NT2/D1 (cell line): ENCODE measurements around the gene ST8SIA6.

ENCODE experiments used
- DNase-seq: peaks from one replicate; pipeline ENCODE4 v3.0.0-alpha.2; 2011; ENCODE audit warnings: low read depth, low spot score
- H3K27me3 ChIP-seq: 2 replicates; pipeline ENCODE4 v1.6.0; 2011; ENCODE audit warnings: mild to moderate bottlenecking; ENCODE audit not compliant: insufficient read length, insufficient read depth
- H3K36me3 ChIP-seq: 2 replicates; pipeline ENCODE4 v1.6.1; 2011; ENCODE audit warnings: mild to moderate bottlenecking, low read length, mixed read lengths; ENCODE audit not compliant: insufficient read depth, insufficient read length
- H3K4me1 ChIP-seq: 2 replicates; pipeline ENCODE4 v1.5.1; 2011; ENCODE audit not compliant: insufficient read depth, insufficient read length
- H3K4me3 ChIP-seq: 2 replicates; pipeline ENCODE4 v1.5.1; 2011; ENCODE audit warnings: low read depth; ENCODE audit not compliant: insufficient read length
- H3K9ac ChIP-seq: 2 replicates; pipeline ENCODE4 v1.6.0; 2011; ENCODE audit warnings: low read depth; ENCODE audit not compliant: insufficient read length
- H3K9me3 ChIP-seq: 2 replicates; pipeline ENCODE4 v1.5.1; 2011; ENCODE audit warnings: mild to moderate bottlenecking, low read length; ENCODE audit not compliant: insufficient read depth
- SUZ12 ChIP-seq: IDR thresholded peaks from 2 replicates; pipeline ENCODE4 v1.6.1; 2011; ENCODE audit not compliant: insufficient read length, insufficient read depth; ENCODE audit errors: extremely low read depth
- YY1 ChIP-seq: IDR thresholded peaks from 2 replicates; pipeline ENCODE4 v1.6.1; 2011; ENCODE audit not compliant: insufficient read length, insufficient read depth
- ZNF274 ChIP-seq: IDR thresholded peaks from 2 replicates; pipeline ENCODE4 v1.6.1; 2011; ENCODE audit warnings: mild to moderate bottlenecking, low read depth, low read length

Gene ST8SIA6

GRCh38 chr10:17290226-17290625 is 164.2 kb downstream of the ST8SIA6 start:
- H3K9me3 ChIP-seq = no peaks in the 10 kb centered on the region
- H3K27me3 ChIP-seq = no peaks in the 10 kb centered on the region
- no peaks in the 10 kb centered on the region for H3K36me3 ChIP-seq
- no peak overlapping the region for H3K9ac ChIP-seq
- no peak for DNase-seq
- H3K4me3 ChIP-seq = no peak overlapping the region
- no peaks in the 10 kb centered on the region for H3K4me1 ChIP-seq
- TF ChIP-seq SUZ12 (no peak), ZNF274 (no peak), YY1 (no peak)

GRCh38 chr10:17289763-17290162 is 164.6 kb downstream of the ST8SIA6 start:
- H3K27me3 ChIP-seq = no peaks in the 10 kb centered on the region
- no peak overlapping the region for H3K9ac ChIP-seq
- H3K4me1 ChIP-seq = no peaks in the 10 kb centered on the region
- H3K9me3 ChIP-seq = no peaks in the 10 kb centered on the region
- H3K36me3 ChIP-seq = no peaks in the 10 kb centered on the region
- DNase-seq = no peak
- H3K4me3 ChIP-seq = no peak overlapping the region
- TF ChIP-seq SUZ12 = no peak
- TF ChIP-seq ZNF274 = no peak
- no peak for TF ChIP-seq YY1

GRCh38 chr10:17286562-17287550 is 167.5 kb downstream of the ST8SIA6 start:
- Histone ChIP-seq H3K27me3 (no peaks in the 10 kb centered on the region), H3K4me1 (no peaks in the 10 kb centered on the region), H3K36me3 (no peaks in the 10 kb centered on the region), H3K4me3 (no peak overlapping the region), H3K9me3 (peaks cover 10% of the 10 kb centered on the region; the same call in 1 of the 2 replicates), H3K9ac (no peak overlapping the region)
- TF ChIP-seq ZNF274 (no peak), SUZ12 (no peak), YY1 (no peak)
- DNase-seq = no peak

GRCh38 chr10:17282311-17282710 is 172.1 kb downstream of the ST8SIA6 start:
- H3K36me3 ChIP-seq = no peaks in the 10 kb centered on the region
- TF ChIP-seq SUZ12 (no peak), YY1 (no peak), ZNF274 (no peak)
- no peak for DNase-seq
- no peak overlapping the region for H3K4me3 ChIP-seq
- peaks cover 22% of the 10 kb centered on the region for H3K9me3 ChIP-seq
- no peaks in the 10 kb centered on the region for H3K4me1 ChIP-seq
- H3K27me3 ChIP-seq = no peaks in the 10 kb centered on the region
- H3K9ac ChIP-seq = no peak overlapping the region

GRCh38 chr10:17278607-17279240 is 175.7 kb downstream of the ST8SIA6 start:
- Histone ChIP-seq H3K27me3 (no peaks in the 10 kb centered on the region), H3K9ac (no peak overlapping the region), H3K9me3 (peaks cover 43% of the 10 kb centered on the region), H3K4me3 (no peak overlapping the region), H3K36me3 (no peaks in the 10 kb centered on the region), H3K4me1 (no peaks in the 10 kb centered on the region)
- DNase-seq = no peak
- TF ChIP-seq YY1 (no peak), ZNF274 (no peak), SUZ12 (no peak)

- H3K9ac ChIP-seq = no peak overlapping the region
- peaks cover 33% of the 10 kb centered on the region for H3K9me3 ChIP-seq
- H3K27me3 ChIP-seq = no peaks in the 10 kb centered on the region
- H3K4me3 ChIP-seq = no peak overlapping the region
- DNase-seq = no peak
- no peaks in the 10 kb centered on the region for H3K36me3 ChIP-seq
- TF ChIP-seq SUZ12 = no peak
- TF ChIP-seq ZNF274 = no peak
- no peak for TF ChIP-seq YY1
- no peaks in the 10 kb centered on the region for H3K4me1 ChIP-seq
Observed at GRCh38 chr10:17276756-17277424, 177.5 kb downstream of the ST8SIA6 start.

GRCh38 chr10:17273403-17273802 is 181.0 kb downstream of the ST8SIA6 start:
- no peak for DNase-seq
- TF ChIP-seq ZNF274 (no peak), YY1 (no peak), SUZ12 (no peak)

More at GRCh38 chr10:17273403-17273802, 181.0 kb downstream of the ST8SIA6 start:
- no peaks in the 10 kb centered on the region for H3K36me3 ChIP-seq
- H3K4me1 ChIP-seq = no peaks in the 10 kb centered on the region
- peaks cover 28% of the 10 kb centered on the region for H3K9me3 ChIP-seq
- H3K4me3 ChIP-seq = no peak overlapping the region
- H3K27me3 ChIP-seq = no peaks in the 10 kb centered on the region
- H3K9ac ChIP-seq = no peak overlapping the region
